HCT116 (cell line): ENCODE results near the gene RYR3. TPM values are rescaled to one million over a fixed set of nuclear protein-coding genes. Genes with fewer than 3 reads are reported as not detected.

Experiments
- ATAC-seq: fragments of 200-7000 bp; cut with Tn5 transposase; 2 replicates; pipeline ENCODE4 v1.9.1; 2020; ENCODE audit warnings: mild to moderate bottlenecking, moderate library complexity
- BruUV-seq: library from RNA; stranded (reverse); fragments of 400-500 nt; replicated peaks from 2 replicates; lab custom pipeline; 2021; lab: Mats Ljungman, UMichigan
- CTCF ChIA-PET: fragments of 300-600 bp; sonication (Branson Sonifier 250); formaldehyde crosslinking; loops from one replicate; lab custom pipeline; 2021; ENCODE audit warnings: antibody characterized with exemption; lab: Charles Lee
- POLR2A ChIA-PET: fragments of 300-600, 350-600 bp; sonication (Branson Sonifier 250); formaldehyde crosslinking; loops from one replicate; lab custom pipeline; 2021; ENCODE audit warnings: antibody characterized with exemption; lab: Charles Lee
- RAD21 ChIA-PET, 2 experiments: fragments of 300-600 bp; sonication (Branson Sonifier 250); formaldehyde crosslinking; loops; one replicate each; lab custom pipeline; 2023; ENCODE audit warnings: low total read pairs in 2 of 2; ENCODE audit not compliant: uncharacterized antibody in 2 of 2, unreplicated experiment in 2 of 2, low non-redundant PET in 1 of 2; lab: Charles Lee
- DNase-seq: peaks from one replicate; pipeline ENCODE4 v3.0.0-alpha.2; 2010; ENCODE audit warnings: low read depth, low spot score
- H2AFZ ChIP-seq: fragments of 200-600 bp; shearing (Covaris generic), sonication (generic); 2 replicates; pipeline ENCODE4 v1.6.1; 2017; ENCODE audit warnings: low read depth, mixed run types, mixed read lengths, antibody characterized with exemption, low read length; ENCODE audit not compliant: poor library complexity, severe bottlenecking
- H3K27ac ChIP-seq: 2 replicates; pipeline ENCODE4 v1.5.1; 2012; ENCODE audit warnings: low read depth, low read length
- H3K27me3 ChIP-seq: fragments of 200-600 bp; sonication (generic); 2 replicates; pipeline ENCODE4 v1.6.1; 2016; ENCODE audit warnings: mixed run types, low read length, mixed read lengths; ENCODE audit not compliant: insufficient read depth
- H3K36me3 ChIP-seq, 2 experiments: fragments of 200-500 bp in 1 of 2; fragments of 200-600 bp in 1 of 2; sonication (Bioruptor generic) in 1 of 2; sonication (generic) in 1 of 2; 2 replicates each; pipeline versions ENCODE4 v1.5.1 to v1.6.1; 2014 to 2016; ENCODE audit warnings: low read length in 2 of 2, inconsistent platforms in 1 of 2, mixed read lengths in 1 of 2, mixed run types in 1 of 2; ENCODE audit not compliant: insufficient read depth in 2 of 2, control insufficient read depth in 1 of 2
- H3K4me1 ChIP-seq, 2 experiments: fragments of 200-600 bp in 1 of 2; sonication (generic) in 1 of 2; 2 replicates each; pipeline versions ENCODE4 v1.5.1 to v1.6.1; 2012 to 2017; ENCODE audit warnings: low read length in 2 of 2, inconsistent platforms in 1 of 2, mild to moderate bottlenecking in 1 of 2, mixed read lengths in 1 of 2, mixed run types in 1 of 2, moderate library complexity in 1 of 2; ENCODE audit not compliant: insufficient read depth in 2 of 2, control insufficient read depth in 1 of 2
- H3K4me2 ChIP-seq: fragments of 200-600 bp; sonication (generic); 2 replicates; pipeline ENCODE4 v1.6.1; 2017; ENCODE audit warnings: mixed run types, low read length, mixed read lengths
- H3K4me3 ChIP-seq, 2 experiments: fragments of 200-600 bp in 1 of 2; sonication (generic) in 1 of 2; replicated peaks in 1 of 2; 2 replicates each; pipeline ENCODE4 v1.5.1; 2011 to 2016; ENCODE audit warnings: low read length in 2 of 2, control low read depth in 1 of 2, low read depth in 1 of 2, mild to moderate bottlenecking in 1 of 2, mixed read lengths in 1 of 2, mixed run types in 1 of 2
- H3K79me2 ChIP-seq: fragments of 200-600 bp; sonication (generic); 2 replicates; pipeline ENCODE4 v1.6.1; 2017; ENCODE audit warnings: mild to moderate bottlenecking, mixed run types, low read length, moderate library complexity, mixed read lengths; ENCODE audit not compliant: insufficient read depth
- H3K9ac ChIP-seq: fragments of 200-600 bp; sonication (generic); 2 replicates; pipeline ENCODE4 v1.6.1; 2016; ENCODE audit warnings: low read length, mixed read lengths
- H3K9me2 ChIP-seq: fragments of 200-600 bp; sonication (generic), shearing (Covaris generic); 2 replicates; pipeline ENCODE4 v1.6.1; 2017; ENCODE audit warnings: mixed run types, mild to moderate bottlenecking, moderate library complexity; ENCODE audit not compliant: insufficient read depth
- H3K9me3 ChIP-seq, 2 experiments: fragments of 200-500 bp in 1 of 2; fragments of 200-600 bp in 1 of 2; sonication (Bioruptor generic) in 1 of 2; sonication (generic) in 1 of 2; 2 replicates each; pipeline ENCODE4 v1.6.1; 2014 to 2017; ENCODE audit warnings: low read length in 2 of 2, mixed read lengths in 2 of 2, inconsistent platforms in 1 of 2, low read depth in 1 of 2, mild to moderate bottlenecking in 1 of 2, mixed run types in 1 of 2, moderate library complexity in 1 of 2; ENCODE audit not compliant: control insufficient read depth in 1 of 2, insufficient read depth in 1 of 2
- H4K20me1 ChIP-seq: fragments of 200-600 bp; sonication (generic), shearing (Covaris generic); 2 replicates; pipeline ENCODE4 v1.6.1; 2017; ENCODE audit warnings: mixed run types, mild to moderate bottlenecking, moderate library complexity; ENCODE audit not compliant: insufficient read depth
- ATF3 ChIP-seq: IDR thresholded peaks from 2 replicates; pipeline ENCODE4 v1.6.1; 2012
- CBX3 ChIP-seq: IDR thresholded peaks from 2 replicates; pipeline ENCODE4 v1.6.1; 2012; ENCODE audit warnings: low read depth
- CTCF ChIP-seq, 3 experiments: fragments of 200-600 bp in 1 of 3; sonication (generic) in 1 of 3; IDR thresholded peaks in 2 of 3; conservative IDR thresholded peaks in 1 of 3; 2 replicates each; pipeline ENCODE4 v1.5.1; 2012 to 2017; ENCODE audit warnings: low read depth in 2 of 3, low read length in 2 of 3, antibody characterized with exemption in 1 of 3, borderline replicate concordance in 1 of 3, control low read depth in 1 of 3, mild to moderate bottlenecking in 1 of 3, mixed read lengths in 1 of 3, mixed run types in 1 of 3, moderate library complexity in 1 of 3; ENCODE audit not compliant: insufficient read depth in 1 of 3
- EZH2 ChIP-seq: fragments of 200-600 bp; sonication (generic); IDR thresholded peaks from 2 replicates; pipeline ENCODE4 v1.6.1; 2017; ENCODE audit warnings: antibody characterized with exemption, mixed run types
- EZH2phosphoT487 ChIP-seq: fragments of 200-600 bp; IDR thresholded peaks from 2 replicates; pipeline ENCODE4 v1.6.1; 2018; ENCODE audit warnings: antibody characterized with exemption, borderline replicate concordance
- FOSL1 ChIP-seq: IDR thresholded peaks from 2 replicates; pipeline ENCODE4 v1.6.1; 2012; ENCODE audit warnings: low read depth
- JUND ChIP-seq: IDR thresholded peaks from 2 replicates; pipeline ENCODE4 v1.6.1; 2012
- SP1 ChIP-seq: IDR thresholded peaks from 2 replicates; pipeline ENCODE4 v1.6.1; 2012; ENCODE audit warnings: low read depth
- SRF ChIP-seq: IDR thresholded peaks from 2 replicates; pipeline ENCODE4 v1.6.1; 2012; ENCODE audit warnings: low read depth
- TCF7L2 ChIP-seq: IDR thresholded peaks from 2 replicates; pipeline ENCODE4 v1.7.0; 2011; ENCODE audit warnings: borderline replicate concordance, inconsistent platforms; ENCODE audit not compliant: insufficient read depth, insufficient read length; ENCODE audit errors: extremely low read depth
- ZBTB33 ChIP-seq: IDR thresholded peaks from 2 replicates; pipeline ENCODE4 v1.6.1; 2011; ENCODE audit warnings: mild to moderate bottlenecking, low read length, moderate library complexity; ENCODE audit not compliant: insufficient replicate concordance; ENCODE audit errors: extremely low read depth
- ZFX ChIP-seq: fragments of 450-650 bp; IDR thresholded peaks from 2 replicates; pipeline ENCODE4 v1.6.1; 2017
- intact Hi-C: fragments of 100-400 bp; cut with micrococcal nuclease; formaldehyde crosslinking; loops from 2 replicates; pipeline ENCODE4 v1.10.0; 2022
- total RNA-seq: library from RNA; stranded (reverse); gene quantifications from one replicate; pipeline ENCODE4 v1.2.1, GENCODE V29; 2021; ENCODE audit not compliant: unreplicated experiment

Gene RYR3
- total RNA-seq, 1 experiment from 2014 or later, result not detected

- DNase-seq (no peak), ATAC-seq (no peak)
- Histone ChIP-seq H3K4me2 (no peak overlapping the region), H2AFZ (no peak overlapping the region), H3K9ac (no peak overlapping the region), H3K9me3 (no peaks in the 10 kb centered on the region), H3K4me3 (no peak overlapping the region), H3K27me3 (0 out of 2 replicates have a peak, but pooled peaks cover 7% of the 10 kb centered on the region), H4K20me1 (no peaks in the 10 kb centered on the region), H3K4me1 (no peaks in the 10 kb centered on the region), H3K36me3 (no peaks in the 10 kb centered on the region), H3K79me2 (no peaks in the 10 kb centered on the region), H3K9me2 (no peaks in the 10 kb centered on the region), H3K27ac (no peak overlapping the region)
- intact Hi-C loops, result loop anchor here (5.0 kb wide), 1 partner anchor 253 kb away; no protein-coding TSS in a partner anchor
- no TSS peak for BruUV-seq
- RAD21 ChIA-PET, result interaction anchor here in 1 of 2 experiments (0.9 kb wide), 1 partner anchor 47 kb away, joined by 3 read pairs; no protein-coding TSS in a partner anchor
- TF ChIP-seq CBX3, result no peak
- TF ChIP-seq SRF, result no peak
- no peak for TF ChIP-seq ATF3
- no peak for TF ChIP-seq EZH2phosphoT487
- no peak for TF ChIP-seq JUND
- TF ChIP-seq ZFX, result no peak
- TF ChIP-seq EZH2, result no peak
- no peak for TF ChIP-seq TCF7L2
- TF ChIP-seq FOSL1, result no peak
- no peak for TF ChIP-seq ZBTB33
- TF ChIP-seq CTCF (IDR thresholded peaks at IDR 0.05 in 2 of 3, conservative IDR thresholded peaks at IDR 0.05 in 1 of 3; ENCODE audit: borderline replicate concordance in 1 of 3, insufficient read depth in 1 of 3, low read depth in 2 of 3, low read length in 2 of 3), result no peak
- no peak for TF ChIP-seq SP1
- POLR2A ChIA-PET, result interaction anchor here (0.6 kb wide), 1 partner anchor 20 kb away, joined by 3 read pairs; no protein-coding TSS in a partner anchor
- CTCF ChIA-PET, result interaction anchor here (0.8 to 2.9 kb wide), 11 partner anchors 10 to 496 kb away, joined by 3 to 17 read pairs (median 7); partner anchors contain the start of gene CHRM5
These were observed 428.3 kb downstream of the RYR3 start for GRCh38 chr15:33738941-33739664.
